Stimulated activated CD8-positive, alpha-beta memory T cell treated with anti-CD3 and anti-CD28 coated beads, Interleukin-15, amount 100 ng/mL, for 1 hour (primary cell): Measurements from ENCODE around the gene CDH22.

Experiments
- DNase-seq: peaks from one replicate; pipeline ENCODE4 v3.0.0-alpha.2; 2020; ENCODE audit warnings: low read depth

CDH22 gene

DNA sequence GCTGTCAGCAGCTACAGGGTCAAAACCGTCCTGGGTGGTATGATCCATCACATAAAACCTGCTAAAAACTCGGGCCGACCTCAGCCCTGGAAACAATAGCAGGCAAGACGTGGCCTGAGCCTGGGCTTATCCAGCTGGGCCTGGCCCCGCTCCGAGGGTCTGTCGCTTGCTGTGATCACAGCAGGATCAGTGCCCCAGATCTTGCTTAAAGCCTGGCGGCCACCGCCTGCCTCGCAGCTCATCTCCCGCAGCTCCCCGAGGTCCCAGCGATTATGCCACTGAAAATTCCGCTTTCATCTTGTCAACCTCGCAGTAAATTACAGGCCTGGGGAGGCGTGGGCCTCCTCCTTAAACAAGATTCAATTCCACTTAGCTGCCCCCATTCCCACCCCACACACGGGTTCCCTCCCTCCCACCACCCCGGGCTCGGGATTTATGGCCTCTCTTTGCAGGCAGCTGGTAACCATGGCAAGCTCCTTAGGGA, 40.1 kb downstream of the CDH22 start:
- DNase-seq: no peak

DNA sequence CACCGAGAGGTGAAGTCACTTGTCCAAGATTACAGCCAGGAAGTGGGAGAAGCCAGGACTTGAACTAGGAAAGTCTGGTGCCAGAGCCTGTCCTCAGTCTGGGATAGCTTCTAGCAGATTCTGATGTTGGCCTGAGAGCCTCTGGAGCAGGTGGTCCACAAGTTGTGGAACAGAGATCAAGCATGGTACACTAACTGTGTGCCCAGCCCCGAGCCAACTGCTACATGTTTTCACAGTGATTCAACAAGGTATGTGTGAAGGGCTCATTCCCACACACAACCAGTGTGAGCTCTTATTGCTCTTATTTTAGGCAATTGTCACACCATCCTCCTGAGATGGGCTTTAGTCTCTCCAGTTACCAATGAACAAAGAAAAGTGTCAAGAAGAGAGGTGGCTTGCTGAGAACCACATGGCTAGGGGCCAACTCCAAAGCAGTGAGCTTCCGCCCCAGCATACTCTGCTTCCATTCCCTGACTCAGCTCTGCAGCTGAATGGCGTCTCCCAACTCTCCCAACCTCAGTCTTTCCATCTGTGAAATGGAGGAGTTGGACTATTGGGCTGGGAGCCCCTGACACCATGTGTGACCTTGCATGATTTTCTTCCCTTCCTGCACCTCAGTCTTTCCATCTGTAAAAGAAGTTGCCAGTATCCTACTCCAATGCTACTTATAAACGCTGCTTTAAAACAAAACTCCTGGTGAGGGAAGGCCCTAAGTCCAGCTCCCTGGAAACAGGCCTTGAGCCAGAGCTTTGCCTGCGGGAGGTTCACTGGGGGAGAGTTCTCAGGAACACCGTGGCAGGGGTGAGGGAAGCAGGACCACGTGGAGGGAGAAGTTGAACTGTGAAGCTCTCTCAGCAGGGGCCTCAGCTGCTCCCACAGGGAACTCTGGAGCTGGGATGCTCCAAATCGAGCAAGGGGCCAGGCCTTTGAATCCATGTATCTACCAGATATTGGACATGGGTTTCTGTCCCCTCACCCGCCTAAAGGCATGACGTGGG, 40.9 kb downstream of the CDH22 start:
- DNase-seq: no peak

DNA sequence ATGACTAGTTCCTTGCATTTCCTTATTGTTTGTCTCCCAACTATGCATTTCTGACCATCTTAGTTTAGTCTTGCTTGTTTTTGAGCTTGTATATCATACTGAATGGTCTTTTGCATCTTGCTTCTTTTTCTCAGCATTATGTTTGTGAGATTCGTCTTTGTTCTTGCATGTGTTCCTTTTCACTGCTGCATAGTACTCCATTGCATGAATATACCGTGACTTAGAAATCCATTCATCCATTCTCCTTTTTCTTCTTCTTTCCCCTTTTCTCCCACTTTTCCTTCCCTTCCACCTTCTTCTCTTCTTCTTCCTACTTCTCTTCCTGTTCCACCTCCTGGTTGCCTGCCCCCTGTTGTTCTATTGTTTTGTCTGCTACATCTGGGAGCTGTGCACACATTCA, 42.8 kb downstream of the CDH22 start:
- no peak for DNase-seq

DNA sequence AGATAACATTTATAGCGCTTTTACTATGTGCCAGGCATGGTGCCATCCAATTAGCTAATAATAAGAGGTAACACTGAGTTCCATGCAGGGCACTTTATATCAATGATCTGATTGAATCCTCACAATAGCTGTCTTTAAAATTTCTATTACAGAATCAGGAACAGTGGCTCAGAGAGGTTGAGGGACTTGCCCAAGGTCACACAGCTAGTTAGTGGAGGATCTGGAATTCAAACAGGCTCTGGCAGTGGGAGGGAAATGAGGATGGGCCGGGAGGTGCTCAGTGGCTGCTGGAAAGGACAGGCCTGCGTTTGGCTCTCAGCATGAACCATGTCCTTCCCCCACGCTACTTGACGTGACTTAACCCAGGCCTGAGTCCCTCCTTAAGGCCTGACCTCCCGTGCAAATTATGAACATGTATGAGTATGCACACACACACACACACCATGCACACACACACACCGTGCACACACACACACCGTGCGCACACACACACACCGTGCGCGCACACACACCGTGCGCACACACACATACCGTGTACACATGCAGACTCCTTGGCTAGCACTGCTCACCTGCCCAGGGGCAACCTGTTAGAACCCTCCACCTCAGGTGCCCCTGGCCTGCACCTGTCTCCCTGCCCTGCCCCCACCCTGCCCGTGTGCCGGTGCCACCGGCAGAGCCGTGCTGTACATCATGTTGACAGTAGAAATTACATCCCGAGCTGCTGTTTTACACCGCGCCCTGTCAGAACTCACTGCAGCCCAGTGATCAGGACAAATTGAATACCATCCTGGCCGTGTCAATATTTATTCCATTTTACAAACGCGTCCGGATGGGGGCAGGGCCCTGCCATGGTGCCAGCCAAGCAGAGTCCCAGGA, 43.7 kb downstream of the CDH22 start:
- DNase-seq: no peak

DNA sequence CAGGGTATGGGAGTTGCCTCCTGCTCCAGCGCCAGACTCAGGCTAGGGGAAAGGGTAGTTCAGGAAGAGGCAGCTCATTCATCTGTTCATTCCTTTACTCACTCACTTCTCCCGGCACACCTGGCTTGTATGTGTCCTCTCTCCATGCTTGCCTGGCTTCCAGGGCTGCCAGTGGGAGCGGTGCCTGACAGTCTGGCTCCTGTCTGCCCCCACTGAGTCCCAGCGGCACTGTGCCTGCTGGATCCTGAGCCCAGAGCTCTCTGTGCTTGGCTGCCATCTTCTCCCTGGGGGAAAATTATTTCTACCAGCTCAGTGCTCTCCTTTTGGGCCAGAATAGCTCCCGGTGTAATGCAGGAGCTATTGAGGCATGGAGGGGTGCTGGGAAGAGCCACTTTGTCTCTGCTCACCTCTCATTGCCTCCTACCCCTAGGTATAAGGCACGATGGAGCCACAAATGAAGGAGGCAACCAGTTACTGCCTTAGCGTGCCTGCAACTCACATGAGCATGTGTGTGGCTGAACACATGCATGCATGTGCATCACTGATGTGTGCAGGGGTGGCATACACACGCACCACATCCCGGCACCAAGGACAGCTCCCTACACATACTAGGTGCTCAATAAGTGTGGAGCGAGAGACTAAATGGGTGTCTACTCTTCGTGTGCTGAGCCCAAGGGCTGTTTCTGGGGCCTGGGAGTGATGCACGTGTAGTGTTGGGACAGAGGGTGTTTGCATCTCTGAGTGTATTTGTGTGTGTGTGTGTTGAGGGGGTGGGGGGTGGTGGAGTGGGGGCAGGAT, 46.6 kb downstream of the CDH22 start:
- DNase-seq: no peak

DNA sequence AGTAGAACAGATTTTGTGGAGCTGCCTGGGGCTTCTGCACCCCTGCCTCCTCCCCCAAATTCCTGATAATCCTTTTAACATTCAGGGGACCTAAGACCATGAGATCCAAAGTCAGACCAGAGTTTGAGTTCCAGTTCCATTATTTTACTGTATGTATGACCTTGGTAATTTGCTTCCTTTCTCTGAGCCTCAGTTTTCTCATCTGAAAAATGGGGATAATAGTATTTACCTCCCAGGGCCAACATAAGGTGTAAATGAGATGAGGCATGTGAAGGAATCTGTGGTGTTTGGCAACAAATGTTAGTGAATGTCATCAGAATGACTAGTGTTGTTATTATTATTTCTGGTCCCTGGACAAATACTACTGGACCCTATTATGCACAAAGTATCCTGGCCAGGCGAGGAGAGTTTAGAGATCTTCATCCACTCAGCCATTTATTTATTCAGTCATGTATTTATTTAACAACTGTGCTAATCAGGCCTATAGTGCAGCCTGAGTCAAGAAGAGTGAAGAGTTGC, 47.3 kb downstream of the CDH22 start:
- DNase-seq: no peak

DNA sequence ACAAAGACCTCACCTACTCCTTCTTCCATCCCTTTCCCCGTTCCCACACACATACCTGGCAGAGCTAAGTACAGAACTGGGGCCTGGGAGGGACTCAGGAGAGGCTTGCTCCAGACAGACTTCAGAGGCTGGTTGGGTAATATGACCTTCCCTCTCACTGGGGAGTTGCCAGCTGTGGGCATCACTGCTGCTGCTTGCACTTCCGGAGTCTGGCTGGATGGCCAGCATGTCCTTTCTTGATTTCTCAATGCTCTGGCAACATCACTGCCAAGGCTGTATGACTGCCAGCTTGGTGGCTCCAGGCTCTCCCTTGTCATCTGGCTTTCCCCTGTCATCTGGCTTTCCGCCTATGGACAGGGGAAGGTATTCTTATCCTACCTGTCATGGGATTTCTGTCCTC, 47.8 kb downstream of the CDH22 start:
- DNase-seq: no peak

DNA sequence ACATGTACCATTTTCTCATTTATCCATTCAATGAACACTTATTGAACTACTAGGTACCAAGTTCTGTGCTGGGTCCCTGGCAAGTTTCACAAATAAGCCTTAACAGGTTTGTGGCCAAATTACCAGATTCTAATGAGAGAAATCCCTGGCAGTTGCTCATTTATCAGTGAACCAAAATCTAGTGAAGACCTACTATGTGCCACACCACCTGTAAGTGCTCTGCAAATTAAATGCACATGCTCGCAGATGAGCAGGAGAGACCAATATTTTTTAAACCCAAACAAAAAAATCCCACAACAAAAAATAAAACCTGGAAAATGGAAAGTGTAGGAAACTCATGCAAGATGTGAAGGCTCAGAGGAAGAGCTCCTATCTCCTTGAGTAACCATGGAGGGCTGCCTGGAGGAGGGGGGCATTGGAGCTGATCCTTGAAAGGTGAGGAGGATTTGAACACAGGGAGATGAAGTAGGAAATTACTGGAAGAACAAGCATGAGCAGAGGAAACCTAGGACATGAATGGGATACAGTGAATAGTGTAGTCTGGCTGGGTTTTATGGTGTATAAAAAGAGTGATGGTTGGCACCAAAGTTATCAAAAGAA, 48.9 kb downstream of the CDH22 start:
- no peak for DNase-seq

DNA sequence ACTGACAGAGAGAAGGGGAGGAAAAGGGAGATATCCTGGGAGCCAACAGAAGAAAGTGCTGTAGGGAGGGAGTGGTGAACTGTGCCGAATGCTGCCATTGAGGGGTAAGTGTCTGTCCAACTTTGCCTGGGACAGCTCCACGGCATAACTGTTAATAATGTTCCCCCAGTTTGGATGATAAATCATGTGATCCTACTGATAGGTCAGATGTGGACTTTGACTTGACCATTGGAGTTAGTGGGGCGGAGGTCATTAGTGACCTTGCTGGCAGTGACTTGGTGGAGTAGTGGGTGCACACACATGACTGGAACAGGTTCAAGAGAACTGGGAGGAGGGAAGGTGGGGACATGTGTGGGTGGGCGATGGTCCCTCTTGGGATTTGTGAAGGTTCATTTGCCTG, 50.4 kb downstream of the CDH22 start:
- DNase-seq: no peak

DNA sequence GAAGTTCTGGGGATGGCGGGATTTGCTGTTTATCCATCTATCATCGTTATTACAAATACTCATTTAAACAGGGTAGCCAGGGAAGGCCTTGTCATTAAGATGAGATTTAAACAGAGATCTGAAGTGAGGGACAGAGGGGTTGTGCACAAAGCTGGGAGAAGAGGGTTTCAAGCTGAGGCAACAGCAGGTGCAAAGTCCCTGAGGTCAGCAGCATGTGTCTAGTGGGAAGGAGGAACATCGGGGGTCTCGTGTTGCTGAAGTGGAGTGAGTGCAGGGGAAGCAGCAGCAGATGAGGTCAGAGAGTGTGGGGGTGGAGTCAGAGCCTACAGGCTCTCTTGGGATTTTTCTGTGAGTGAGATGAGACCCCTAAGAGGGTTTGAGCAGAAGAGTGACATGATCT, 52.0 kb downstream of the CDH22 start:
- DNase-seq: no peak

DNA sequence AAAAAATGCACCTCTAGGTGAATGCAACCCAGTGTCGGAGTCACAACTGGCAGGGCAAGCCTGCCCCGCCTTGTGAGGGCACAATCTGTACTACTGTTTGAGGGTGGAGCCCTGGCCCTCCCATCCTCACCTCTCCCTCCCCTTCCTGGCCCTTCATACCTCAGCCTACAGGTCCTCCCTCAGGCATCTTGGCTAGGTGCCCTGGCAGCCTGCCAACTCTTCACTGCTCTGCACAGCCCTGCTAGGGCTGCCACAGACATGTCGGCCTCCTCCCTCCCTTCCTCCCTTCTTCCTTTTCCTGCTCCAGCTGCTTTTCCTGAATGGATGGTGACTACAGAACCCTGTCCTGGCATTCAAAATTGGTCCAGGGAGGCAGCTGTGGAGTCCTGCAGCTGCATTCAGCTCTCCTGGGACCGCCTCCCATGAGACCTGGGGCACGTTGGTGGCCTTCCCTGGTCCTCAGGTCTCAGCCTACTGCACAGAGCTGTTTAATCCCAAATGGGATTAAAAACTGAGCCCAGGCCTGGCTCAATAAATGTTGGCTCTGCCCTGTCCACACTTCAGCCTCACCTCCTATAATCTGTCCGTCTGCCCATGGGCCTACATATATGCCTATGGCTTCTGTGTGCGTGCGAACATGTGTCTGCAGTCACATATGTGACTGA, 52.7 kb downstream of the CDH22 start:
- DNase-seq: no peak

DNA sequence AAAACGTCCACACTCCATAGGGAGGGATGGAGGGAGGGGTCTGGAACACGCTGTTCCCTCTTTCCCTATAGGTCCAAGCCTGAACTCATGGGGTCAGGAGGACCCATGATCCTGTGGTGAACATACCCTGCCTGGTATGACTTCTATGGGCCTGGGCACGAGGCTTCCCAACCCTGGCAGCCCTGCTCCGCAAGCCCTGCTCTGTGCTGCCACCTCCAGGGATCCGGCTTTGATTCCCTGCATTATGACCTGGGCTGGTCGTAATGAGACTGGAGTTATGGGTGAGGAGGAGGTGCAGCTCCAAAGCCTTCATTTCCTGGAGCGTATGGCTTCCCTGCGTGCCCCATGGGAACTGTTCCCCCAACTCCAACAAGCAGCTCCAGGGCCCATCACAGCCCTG, 54.9 kb downstream of the CDH22 start:
- DNase-seq: no peak

DNA sequence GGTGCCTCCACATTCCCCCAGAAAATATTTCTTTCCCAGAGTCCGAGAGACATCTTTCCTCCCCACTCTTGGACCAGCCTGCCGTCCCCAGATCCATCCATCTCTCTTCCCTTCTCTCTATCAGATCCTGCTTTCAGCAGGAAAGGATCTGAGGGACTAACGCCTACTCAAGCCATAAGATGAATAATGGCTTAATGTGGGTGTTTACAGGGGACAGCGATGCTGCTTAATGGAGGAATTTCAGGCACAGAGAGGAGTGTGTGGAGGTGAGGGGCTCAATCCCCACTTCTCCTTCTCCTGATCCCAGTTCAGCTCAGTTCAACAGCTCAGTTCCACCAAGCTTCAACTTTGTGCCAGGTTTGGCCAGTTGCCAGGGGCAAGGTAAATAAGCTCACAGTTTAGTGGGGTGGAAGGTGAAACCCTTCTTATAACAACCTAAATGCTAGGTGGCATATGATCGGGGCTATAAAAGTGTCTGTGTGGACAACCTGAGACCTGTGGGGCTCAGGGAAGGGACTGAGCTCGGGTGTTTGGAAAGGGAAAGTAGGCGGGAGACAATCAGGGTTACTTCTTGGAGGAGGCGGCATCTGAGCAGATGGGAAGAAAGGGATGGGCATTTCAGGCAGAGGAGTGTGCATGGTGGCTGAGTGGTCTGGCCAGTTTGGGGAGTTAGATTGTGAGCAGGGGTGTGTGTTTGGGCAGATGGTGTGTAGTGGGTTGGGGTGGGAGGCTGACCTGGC, 55.8 kb downstream of the CDH22 start:
- no peak for DNase-seq

DNA sequence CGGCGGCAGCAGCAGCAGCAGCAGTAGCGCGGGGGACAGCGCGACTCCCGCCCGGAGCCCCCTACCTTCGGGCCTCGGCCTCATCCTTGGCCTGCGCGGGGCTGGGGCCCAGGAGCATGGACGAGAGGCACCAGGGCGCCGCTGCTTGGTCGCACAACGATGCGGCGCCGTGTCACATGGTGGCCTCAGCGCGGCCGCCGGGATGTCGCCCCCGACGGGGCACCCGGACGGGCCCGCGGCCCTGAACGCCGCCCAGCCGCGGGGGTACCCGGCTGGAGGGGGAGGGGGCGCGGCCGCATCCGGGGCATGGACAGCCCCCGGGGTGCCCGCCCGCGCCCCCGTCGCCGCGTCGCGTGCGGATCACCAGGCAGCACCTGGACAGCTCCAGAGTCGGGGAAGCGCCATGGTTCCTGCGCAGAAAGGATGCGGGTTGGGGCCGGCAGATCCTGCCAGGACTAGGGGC, 57.1 kb downstream of the CDH22 start:
- no peak for DNase-seq

DNA sequence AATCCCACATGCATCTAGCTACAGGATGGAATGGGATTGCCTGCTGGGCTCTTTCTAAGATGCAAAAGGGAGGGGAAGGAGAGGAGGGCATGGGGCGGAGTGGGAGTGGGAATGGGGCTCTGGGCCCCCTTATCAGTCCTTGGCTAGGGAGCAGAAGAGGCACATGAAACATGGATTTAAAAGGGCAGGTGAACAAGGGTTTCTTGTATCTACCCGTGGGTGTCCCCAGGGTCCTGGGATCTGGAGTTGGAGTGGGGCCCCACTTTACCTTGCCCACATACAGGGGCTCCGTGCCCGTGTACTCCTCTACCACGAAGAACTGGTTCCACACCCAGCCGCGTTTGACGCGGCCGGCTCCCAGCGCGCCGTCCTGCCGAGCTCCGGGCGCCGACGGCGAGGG, 57.5 kb downstream of the CDH22 start:
- no peak for DNase-seq

DNA sequence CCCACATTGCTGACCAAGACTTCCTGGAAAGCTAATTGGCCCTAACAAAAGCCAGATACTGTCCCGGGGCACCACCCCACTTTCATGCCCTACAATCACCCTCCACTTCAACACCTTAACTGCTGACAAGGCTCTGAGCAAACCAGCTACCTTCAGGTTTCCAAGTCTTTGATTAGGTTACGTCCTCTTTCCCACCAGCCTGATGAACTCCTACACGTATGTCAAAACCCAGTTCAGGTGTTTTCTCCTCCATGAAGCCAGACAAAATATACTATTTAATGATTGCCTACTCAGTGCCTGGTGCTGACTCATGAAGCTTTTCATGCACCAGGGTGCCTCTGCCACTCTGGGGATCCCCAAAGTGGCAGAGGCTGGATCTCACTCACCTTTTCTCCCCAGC, 58.6 kb downstream of the CDH22 start:
- no peak for DNase-seq

DNA sequence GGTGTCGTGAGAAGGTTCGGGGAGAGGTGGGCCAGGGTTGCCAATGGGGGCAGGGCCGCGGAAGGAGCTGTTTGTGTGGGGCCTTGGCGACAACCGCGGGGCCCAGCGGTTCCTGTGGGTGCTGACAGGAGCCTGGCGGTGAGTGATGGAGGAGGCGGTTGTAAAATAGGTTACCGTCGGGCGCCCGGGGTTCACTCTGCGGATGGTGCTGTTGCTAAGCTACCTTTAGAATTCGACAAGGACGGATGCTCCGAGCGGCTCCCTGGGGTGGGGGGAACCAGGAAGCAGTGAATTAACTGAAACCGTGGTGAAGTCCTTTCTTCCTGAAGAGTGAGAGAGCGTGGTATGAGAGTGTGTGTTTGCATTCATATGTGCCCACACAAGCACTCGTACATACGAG, 61.7 kb downstream of the CDH22 start:
- no peak for DNase-seq

DNA sequence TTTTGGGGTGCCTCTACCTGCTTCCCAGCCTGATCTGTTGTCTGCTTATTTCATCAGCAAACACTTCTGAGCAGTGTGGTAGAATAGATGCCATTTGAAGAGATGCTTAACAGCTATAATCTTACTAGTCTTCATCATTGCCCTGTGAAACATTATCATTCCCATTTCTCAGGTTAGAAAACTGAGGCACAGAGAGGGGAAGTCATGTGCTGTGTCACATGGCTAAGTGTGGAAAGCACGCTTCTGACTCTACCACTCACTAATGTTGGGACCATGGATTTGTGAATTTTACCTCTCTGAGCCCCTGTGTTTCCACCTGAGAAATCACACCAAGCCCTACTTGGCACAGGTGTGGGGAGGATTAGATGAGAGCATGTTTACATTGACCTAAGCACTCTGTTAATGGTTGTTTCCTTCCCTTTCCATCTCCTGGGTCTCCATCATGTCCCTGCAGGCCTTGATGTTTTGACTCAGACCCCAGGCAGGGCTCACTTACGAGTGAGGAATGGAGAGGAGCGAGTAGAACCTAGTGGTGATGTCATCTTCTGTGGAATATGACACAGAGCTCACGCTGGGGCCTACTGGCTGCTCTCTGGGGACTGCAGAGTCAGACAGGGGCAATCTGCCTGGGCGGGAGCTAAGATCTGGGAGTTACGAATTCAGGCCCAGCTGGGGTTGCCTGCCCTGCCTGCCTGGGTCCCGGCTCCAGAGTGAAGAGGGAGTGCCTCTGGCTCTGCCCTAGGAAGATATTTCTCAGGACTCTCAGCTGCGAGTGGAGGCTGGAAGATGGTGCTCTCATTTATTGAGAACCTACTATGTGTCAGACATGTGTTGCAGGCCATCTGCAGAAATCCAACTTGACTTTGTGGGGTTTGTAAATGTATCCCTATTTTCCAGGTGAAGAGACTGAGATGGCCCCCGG, 64.3 kb downstream of the CDH22 start:
- no peak for DNase-seq

DNA sequence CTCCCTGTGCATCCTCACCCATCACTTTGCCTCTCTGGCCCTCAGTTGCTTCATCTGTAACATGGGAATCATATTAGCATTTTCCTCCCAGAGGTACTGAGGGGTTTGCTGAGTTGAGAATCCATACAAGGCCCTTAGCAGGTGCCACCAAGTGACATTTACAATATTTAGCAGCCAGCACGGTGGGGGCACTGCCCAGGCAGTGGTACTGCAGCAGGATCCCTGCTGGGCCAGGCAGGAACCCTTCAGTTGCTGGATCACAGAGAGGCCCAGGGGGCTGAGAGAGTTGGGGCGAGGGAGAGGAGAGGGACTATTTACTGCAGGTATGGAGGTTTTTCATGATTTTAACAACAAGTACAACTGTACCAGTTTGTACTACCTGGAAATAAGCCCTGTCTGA, 65.9 kb downstream of the CDH22 start:
- DNase-seq: no peak
